ENCODE measurements around the gene BLVRA.

Gene BLVRA

DNA sequence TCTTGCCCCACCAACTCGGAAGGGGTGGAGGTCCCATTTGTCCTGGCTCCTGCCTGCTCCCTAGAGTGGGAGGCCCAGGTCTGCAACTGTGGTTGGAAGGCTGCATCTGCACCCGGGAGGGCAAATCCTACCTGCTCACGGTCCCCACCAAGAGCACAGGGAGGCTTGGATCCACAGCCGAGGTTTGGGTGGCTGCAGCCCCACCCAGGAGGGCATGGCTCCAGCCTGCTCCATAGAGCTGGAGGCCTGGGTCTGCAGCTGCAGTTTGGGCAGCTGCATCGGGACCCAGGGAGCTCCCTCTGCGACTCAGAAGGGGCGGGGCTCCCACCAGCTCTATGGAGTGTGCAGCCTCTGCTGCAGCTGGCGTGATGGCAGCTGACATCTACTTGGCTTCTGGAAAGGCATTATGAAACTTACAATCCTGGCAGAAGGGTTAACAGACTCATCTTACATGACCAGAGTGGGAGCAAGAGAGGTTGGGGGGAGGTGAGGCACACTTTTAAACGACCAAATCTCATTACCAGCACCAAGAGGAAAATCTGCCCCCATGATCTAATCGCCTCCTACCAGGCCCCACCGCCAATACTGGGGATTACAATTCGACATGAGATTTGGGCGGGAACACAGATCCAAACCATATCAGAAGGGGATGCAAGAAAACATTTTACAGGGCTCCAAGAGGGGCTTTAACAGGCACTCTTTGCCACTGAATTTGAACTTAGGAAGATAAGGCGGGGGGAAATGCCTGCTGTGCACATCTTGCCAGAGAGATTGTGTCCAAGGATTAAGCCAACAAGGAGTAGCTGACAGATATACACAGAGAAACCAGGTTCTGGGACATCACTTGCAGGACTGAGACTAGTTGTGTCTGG is 8.2 kb upstream of the BLVRA start:
- peak; percentile 91 for DNase-seq

DNA sequence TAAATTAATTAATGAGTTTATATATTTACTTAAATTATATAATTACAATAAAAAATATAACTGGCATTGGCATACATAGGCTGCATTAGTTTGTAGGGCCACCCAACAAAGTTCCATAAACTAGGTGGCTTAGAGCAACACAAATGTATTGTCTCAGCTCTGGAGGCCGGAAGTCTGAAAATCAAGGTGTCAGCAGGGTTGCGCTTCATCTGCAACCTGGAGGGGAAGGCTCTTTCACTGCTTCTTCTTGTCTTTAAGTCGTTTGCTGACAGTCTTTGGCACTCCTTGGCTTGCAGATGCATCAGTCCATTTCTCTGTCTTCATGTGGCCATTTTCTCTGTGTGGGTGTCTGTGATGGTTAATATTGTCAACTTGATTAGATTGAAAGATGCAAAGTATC is 6.1 kb upstream of the BLVRA start:
- no peak for DNase-seq

GRCh38 chr7:43753271-43753810 is 5.1 kb upstream of the BLVRA start:
- DNase-seq: peak; percentile 49

- no peak for DNase-seq
These were observed 4.6 kb upstream of the BLVRA start for GRCh38 chr7:43753843-43754242.

DNA sequence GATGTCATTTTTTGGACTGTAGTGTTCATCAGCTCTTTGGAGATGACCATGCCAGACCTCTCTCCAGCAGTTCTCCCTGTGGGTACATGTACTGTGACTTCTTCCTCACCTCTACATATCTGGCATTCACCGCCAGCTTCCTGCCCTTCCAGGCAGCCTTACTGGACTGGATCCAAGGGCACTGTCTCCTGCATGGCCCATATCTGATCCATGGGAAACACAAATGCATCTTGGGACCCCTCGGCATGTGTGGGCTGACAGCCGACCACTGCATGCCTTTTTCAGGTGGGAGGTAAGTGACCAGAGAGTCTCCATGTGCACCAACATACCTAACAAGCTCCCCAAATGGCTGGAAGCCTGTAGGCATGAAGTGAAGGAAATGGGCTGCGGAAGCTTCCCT is 3.9 kb upstream of the BLVRA start:
- no peak for DNase-seq

DNA sequence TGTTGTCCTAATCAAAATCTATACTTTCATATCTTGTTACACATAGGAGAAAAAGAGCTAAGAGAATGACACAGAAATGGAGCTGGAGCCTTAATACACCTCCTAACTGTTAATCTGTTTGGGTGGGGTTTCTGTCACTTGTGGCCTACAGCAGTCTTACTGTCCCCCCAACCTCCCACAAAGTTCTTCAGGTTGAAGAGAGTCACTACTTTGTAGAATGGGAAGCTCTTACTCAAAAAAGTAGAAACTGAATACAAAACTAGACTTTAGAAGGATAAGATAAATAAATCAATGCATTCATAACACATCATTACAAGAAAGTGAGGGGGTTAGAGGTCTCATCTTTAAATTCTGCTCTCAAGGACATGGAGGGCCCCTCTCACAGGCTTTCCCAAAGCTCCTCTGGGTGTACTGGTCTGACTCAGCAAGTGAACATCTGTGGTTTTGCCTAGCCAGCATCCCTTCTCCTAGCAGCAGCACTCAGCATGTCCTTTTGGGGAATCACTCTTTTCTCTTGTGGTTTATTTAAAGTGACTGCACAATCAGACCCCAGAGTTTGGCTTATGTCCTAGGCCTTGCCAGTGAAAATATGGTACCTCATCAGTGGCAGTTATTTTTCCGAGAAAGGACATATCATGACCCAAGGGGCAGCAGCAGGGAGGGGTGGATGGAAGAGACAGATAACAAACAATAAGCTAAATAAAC is 2.0 kb upstream of the BLVRA start:
- peak; percentile 78 for DNase-seq

- DNase-seq: no peak
These were observed 1.3 kb upstream of the BLVRA start for GRCh38 chr7:43757073-43757720.

DNA sequence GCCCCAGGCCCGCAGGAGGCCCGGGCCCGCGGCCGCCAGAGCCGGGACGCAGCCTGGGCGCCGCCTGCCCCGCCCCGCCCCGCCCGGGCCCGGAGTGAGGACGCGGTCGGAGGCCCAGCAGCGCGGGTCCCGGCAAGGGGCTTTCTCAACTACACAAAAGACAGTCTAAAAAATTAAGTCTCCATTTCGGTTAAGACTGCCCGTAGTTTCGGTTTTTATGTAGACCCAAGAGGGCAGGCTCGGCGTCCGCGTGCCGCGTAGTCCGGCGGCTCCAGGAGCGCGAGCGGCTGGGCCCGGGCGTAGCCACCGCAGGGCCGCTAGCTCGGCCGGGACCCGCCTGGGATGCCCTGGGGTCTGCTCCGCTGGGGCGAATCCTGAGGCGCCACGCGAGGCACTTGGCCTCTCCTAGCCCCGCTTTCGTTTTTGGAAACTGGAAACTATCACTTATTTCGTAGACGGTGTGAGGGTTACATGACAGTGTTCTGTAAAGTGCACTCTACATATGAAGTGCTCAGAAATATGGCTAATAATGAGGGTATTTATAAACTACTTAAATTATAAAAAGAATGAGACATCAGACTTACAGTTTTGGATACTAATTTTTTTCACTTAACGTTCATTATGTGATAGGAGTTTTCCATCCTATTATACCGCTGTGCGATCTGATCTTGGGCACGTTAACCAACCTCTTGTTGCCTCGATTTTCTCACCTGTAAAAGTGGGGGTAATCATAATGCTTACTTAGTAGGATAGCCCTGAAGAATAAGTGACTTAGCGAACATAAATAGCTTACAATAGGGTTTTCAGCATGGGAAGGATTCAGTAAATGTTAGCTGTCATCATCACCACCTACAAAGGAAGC is 573 bp downstream of the BLVRA start:
- no peak for DNase-seq

GRCh38 chr7:43760861-43761260 is 2.4 kb downstream of the BLVRA start:
- DNase-seq: no peak

- no peak for DNase-seq
These were observed 2.9 kb downstream of the BLVRA start for GRCh38 chr7:43761382-43761781.

- DNase-seq: peak; percentile 14
These were observed 3.6 kb downstream of the BLVRA start for GRCh38 chr7:43761938-43762692.

GRCh38 chr7:43763183-43763582 is 4.7 kb downstream of the BLVRA start:
- no peak for DNase-seq

- DNase-seq: no peak
These were observed 5.7 kb downstream of the BLVRA start for GRCh38 chr7:43764039-43764761.

GRCh38 chr7:43764807-43765491 is 6.5 kb downstream of the BLVRA start:
- DNase-seq: peak; percentile 6

DNA sequence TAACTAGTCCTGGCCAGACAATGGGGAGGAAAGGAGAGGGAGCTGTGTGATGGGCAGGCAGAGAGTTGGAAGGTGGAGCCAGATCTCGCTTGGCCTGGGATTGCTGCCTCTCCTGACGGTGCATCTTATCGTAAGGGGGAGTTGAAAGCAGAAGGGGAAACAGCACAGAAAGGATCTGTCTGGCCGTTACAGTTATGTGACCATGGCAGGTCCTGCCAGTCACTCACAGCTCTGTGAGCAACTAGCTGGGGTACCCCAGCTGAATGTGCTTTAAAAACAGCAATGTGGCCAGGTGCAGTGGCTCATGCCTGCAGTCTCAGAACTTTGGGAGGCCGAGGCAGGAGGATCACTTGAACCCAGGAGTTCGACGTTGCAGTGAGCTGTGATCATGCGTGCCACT is 8.1 kb downstream of the BLVRA start:
- no peak for DNase-seq

DNA sequence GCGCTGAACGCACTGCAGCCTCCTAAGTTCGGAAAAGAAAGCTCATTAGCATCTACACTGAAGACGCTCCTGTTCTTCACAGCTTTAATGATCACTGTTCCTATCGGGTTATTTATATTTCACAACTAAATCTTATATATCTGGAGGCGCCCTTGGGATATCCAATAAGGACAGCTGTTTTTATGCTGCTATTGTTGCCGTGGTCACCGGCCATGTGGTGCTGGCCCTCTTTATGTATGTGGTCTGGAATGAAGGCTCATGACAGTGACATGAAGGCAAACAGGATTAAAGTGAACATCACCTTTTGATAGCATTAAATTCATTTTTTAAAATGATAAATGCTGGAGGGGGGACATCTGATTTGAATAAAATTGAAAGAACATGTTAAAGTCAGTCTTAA is 8.8 kb downstream of the BLVRA start:
- DNase-seq: no peak

- no peak for DNase-seq
These were observed 9.9 kb downstream of the BLVRA start for GRCh38 chr7:43768201-43768886.

DNA sequence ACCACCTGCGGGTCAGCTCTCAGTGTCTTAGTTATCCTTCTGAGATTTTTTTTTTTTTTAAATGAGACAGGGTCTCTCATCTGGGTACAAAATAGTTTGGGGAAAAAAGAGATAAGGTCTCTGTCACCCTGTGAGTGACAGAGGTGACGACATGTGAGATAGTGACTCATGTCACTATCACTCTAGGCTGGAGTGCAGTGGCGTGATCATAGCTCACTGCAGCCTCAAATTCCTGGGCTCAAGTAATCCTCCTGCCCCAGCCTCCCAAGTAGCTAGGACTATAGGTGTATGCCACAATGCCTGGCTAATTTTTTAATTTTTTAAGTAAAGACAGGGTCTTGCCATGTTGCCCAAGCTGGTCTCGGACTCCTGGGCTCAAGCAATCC is 10.4 kb downstream of the BLVRA start:
- no peak for DNase-seq

DNA sequence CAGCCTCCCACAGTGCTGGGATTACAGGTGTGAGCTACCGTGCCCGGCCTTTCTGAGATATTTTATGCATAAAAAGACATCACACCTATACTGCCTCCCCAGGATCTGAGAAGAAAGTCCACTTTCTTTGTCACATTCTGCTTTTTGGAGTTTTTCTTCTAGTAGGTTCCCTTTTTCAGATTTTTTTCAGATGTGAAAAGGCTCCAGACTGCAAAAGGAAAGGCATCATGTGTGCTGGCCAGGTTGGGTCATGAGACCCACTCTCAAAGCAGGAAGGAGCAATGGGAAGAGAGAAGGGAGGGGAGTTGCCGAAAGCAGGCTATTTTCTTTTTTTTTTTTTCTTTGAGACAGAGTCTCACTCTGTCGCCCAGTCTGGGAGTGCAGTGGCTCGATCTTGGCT is 10.8 kb downstream of the BLVRA start:
- DNase-seq: no peak
